AG08395 (cell line): Measurements from ENCODE around the gene NUDT14.
A peak's percentile ranks its signal among the peaks of the same experiment; 100 is the strongest.

Experiments
- DNase-seq: peaks from one replicate; pipeline ENCODE4 v3.0.0; 2012; ENCODE audit warnings: mixed read lengths, low spot score

NUDT14 gene

DNA sequence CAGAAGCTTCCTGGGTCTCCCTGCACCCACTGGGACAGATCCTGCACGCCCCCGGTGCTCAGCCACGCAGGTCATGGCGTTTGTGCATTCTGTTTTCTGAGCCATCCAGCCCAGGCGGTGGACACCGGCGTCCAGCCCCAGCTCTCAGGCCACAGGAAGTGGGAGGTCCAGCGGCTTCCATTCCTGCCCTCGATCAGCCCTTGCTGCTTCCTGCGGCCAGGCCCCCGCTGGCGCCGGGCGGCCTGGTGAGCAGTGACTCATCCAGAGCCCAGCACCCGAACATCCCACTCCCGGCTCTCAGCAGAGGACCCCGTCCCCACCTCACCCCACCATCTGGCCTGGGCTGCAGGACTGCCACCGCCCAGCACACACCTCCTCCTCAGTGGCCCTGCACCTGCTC is 18.0 kb upstream of the NUDT14 start:
- DNase-seq, result no peak

DNA sequence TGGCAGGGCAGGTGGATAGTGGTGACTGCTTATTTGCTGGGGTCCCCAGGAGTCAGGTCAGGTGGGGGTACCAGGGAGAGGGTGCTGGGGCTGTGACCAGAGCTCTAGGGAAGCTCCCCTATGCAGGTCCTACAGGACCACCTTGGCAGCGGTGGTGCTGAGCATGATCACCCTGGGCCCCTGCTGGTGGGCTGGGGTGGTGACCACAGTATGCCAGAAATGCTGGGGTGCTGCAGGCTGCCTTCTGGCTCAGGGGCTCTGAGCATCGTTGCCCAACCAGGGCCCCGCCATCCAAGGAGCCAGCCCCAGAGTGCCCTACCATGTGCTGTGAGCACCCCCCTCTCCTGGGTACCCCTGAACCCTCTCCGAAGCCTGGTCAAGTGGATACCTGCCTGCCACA is 17.5 kb upstream of the NUDT14 start:
- DNase-seq, result no peak

DNA sequence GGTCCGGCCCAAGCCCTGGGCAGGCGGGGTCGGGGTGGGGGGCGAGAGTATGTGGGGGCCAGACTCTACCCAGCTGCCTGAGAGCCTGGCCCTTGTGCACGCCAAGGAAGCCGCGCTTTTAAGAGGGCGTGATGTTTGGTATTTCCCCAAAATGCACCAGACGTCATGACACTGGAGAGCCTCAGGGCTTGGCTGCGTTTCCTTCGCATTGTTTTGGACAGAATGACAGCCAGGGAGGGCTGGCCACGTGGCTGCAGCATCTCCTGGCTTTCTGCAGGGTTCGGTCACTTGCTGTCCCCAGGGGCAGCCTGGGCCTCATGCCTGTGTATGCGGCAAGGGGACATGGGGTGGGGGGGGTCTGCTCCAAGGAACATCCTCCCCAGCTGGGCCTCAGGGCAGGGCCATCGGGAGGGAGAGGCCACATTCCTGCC is 16.1 kb upstream of the NUDT14 start:
- DNase-seq, result peak; percentile 79

DNA sequence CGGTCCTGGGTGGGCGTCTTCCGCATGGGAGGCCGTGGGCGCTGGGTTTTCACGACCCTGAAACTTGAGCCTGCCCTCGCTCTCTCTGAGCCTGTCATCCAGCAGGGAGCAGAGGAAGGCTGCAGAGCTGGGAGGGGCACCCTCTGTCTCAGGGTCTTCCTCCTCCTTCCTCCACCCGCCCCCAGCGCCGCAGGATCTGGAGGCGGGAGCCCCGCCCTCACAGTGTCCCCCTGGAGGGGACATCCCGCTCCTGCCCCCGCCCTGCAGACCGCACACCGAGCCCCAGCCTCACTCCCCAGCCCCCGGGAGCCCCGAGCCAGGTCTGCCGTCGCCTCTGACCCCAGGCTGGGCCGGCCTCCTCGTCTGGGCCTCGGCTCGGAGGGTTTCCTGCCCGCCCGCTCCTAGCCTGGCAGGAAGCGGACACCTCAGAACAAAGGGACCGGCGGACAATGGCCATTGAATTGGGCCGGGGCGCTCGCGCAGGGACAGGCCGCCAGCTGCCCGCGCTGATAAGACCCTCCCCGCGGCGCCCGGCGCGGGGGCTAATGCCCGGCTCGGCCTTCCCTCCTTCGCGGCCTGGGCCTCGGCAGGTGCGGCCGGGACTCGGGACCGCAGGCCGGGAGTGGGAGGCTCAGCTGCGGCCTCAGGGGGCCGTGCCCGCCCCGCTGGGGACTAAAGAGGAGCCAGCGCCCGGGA is 15.3 kb upstream of the NUDT14 start:
- no peak for DNase-seq

DNA sequence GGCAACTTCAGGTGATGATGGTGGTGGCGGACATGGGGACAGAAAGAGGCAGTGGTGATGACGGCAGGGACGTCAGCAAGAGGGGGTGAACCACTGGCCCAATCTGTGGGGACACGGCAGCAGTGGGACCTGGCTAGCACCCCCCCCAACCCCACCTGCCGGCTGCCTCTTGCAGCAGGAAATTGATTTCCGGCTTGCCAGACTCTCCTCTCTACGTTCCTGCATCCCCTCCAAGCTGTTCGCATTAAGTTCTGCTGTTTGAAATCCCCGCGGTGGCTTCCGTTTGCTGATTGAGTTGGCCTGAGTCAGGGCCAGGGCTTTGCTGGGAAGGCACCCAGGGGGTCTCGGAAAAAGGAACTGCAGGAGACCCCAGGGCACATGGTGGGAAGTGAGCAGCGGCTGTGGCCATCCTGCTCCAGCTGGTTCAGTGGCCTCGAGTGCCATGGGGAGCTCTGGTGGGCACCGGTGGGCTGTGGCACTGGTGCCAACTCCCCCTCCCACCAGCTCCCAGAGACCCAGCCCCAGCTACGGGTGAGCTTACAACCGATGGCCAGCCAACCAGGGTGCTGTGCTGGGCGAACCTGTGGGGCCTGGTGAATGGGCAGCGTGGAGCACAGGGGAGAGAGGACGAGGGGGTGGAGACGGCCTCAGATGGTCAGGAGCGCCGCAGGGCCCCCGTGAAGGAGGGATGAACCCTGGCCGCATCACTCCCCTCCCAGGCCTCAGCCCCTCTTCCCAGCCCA is 14.6 kb upstream of the NUDT14 start:
- DNase-seq, result no peak

DNA sequence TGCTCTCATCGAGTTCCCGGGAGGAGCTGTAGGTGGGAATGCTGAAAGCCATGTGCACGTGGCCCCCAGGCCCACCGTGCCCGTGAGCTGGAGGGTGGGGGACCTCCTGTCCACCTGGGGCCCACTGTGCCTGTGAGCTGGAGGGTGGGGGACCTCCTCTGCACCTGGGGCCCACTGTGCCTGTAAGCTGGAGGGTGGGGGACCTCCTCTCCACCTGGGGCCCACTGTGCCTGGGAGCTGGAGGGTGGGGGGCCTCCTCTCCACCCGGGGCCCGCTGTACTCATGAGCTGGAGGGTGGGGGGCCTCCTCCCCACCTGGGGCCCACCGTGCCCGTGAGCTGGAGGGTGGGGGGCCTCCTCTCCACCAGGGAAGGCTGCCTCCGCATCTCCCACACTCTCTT is 13.9 kb upstream of the NUDT14 start:
- DNase-seq, result no peak

DNA sequence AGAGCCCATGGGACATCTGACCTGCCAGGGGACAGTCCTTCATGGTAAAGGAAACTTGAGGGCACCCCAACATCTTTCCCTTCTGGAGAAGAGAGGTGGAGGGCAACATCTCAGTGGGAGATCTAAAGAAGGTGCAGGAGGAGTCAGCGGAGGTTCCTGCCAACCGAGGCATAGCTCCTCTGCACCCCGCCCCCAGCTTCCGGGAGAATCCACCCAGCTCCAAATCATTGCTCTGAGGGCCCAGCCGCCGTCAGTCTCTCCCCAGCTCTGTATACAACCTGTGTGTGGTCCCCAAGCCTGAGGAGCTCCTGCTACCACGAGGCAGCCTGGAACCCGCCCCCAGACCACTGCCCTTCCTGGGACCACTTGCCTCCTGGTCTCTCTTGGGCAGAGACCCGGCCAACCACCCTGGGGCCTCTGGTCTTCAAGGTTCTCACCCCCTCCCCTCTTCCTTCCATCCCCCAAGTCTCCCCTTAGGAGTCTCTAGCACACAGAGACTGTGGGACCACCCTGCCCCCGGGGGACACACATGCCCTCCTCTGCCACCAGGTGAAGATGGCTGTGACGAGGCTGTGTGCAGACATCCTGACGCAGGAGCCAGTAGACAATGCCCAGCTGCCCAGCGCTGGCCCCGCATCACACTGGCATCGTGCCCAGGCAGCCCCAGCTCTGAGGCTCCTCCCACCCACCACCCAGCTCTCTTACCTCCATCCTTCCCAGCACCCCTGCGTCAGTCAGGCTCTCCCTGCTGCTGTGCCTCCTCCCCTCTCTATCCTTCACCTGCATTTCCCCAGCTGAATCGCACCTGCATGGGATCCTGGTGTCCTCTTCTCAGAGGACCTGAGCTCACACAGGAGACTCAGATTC is 13.0 kb upstream of the NUDT14 start:
- no peak for DNase-seq

DNA sequence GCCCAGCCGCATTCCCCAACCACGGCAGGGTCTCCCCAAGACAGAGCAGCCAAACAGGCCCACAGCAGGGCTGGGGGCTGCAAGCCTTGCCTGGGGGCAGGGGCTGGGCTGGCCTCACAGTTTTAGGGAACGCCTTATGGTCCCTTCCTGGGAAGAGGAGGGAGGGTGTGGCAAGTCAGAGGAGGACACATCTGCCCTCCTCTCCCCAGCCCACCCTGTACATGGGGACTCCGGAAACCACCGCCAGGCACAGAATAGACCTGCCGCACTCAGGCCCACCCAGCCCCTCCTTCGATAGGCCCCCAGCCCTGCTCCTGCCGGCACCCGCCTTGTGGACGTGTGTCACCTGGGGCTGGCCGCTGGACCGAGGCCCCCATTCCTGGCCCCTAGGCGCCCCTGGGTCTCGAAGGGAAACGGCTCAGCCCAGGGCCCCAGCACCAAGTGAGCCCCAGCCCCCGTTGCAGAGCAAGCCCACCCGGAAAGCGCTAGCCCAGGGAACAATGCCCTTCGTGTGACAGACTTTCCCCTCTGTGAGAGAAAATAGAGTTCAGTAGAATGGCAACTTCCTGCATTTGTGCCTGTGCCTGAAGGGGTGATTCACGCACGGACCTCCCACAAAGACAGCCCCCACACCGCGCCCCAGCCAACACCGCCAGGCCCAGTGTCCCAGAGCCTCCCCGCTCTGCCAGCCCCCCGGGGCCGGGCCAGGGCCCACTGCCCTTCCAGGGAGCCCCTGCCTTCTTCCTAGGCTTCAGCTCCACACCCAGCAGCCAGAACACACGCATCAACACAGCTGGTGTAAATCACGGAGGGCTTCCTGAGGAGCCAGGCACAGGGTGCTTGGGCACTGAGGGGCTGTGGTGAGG is 12.0 kb upstream of the NUDT14 start:
- no peak for DNase-seq

DNA sequence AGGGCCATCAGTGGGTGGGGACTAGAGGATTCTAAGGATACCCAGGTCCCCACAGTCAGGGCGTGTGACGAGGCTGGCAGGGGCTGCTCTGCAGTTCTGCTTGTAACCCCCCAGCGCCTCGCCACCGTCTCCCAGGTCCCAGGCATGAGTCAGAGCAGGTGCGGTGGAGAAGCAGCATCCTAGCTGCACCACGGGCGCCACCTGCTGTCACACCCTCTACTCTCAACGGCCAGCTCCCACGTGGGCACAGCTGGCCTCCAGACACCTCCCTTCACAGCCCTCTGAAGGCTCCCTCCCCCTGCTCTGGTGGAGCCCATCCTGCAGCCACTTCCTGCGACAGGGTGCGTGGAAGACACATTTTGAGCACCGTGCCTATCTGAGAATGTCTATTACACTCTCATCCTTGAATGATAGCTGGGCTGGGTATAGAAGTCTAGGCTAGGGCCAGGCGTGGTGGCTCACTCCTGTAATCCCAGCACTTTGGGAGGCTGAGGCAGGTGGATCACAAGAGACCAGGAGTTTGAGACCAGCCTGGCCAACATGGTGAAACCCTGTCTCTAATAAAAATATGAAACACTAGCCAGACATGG is 6.9 kb upstream of the NUDT14 start:
- DNase-seq, result no peak

DNA sequence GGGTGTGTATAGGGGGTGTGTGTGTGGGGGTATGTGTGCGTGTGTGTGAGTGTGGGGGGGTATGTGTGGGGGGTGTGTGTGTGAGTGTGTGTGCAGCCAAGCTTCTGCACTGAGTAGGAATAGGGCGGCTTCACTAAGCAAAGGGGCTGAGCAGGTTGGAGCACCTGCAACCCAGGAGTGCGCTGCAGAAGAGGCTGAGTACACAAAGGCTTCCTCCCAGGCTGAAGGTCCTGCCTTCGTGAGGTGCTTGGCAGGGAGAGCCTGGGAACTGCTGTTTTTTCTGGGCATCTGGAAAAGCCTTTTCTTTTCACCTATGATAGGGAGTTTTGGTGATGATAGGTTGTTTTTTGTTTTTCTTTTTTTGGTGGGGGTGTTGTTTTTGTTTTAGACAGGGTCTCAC is 6.0 kb upstream of the NUDT14 start:
- no peak for DNase-seq

DNA sequence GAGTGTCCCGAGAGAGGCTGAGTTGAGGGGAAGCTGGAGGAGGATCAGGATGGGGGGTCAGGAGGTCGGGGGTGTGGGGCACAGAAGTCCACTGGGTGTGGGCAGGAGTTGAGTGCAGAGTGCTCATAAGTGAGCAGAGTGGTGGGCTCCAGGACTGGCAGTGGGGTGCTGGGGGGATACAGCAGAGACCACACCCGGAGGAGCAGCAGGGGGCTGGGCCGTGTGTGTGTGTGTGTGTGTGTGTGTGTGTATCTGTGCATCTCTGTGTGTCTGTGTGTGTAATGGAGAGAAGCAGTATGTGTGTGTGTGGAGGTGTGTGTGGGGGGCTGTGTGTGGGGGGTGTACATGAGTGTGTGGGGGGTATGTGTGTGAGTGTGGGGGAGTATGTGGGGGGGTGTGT is 4.9 kb upstream of the NUDT14 start:
- no peak for DNase-seq

DNA sequence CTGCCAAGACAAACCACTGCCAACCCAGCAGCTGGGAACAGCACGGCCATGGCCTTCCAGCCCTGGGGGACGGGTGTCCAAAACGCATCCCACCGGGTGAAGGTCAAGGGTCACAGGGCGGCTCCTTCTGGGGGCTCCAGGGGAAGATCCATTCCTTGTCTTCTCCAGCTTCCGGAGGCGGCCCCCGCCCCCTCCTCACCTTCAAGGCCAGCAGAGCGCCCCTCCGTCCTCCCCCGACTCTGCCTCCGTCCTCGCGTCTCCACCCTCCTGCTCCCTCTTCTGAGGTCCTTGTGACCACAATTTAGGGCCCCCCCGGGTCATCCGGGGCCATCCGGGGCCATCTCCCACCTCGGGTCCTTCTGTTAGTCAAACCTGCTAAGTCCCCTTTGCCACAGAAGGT is 3.9 kb upstream of the NUDT14 start:
- DNase-seq, result no peak

DNA sequence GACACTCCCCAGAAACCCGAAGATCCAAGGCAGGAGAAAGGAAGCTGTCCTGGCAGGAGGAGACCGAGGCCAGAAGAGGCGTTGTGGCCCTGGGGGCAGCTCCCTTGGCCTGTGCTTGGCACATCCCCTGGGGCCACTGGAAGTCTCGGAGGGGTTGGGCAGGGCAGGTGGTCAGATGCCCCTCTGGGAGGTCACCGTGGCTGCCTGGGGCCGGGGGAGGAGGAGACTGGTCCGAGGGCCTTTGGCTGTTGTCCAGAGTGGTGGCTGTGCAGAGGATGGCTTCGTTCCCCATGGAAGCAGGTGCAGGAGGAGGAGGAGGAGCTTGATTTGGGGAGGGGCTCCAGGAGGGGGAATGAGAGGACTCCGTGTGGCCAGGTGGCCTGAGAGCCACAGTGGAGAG is 3.3 kb upstream of the NUDT14 start:
- DNase-seq, result no peak

DNA sequence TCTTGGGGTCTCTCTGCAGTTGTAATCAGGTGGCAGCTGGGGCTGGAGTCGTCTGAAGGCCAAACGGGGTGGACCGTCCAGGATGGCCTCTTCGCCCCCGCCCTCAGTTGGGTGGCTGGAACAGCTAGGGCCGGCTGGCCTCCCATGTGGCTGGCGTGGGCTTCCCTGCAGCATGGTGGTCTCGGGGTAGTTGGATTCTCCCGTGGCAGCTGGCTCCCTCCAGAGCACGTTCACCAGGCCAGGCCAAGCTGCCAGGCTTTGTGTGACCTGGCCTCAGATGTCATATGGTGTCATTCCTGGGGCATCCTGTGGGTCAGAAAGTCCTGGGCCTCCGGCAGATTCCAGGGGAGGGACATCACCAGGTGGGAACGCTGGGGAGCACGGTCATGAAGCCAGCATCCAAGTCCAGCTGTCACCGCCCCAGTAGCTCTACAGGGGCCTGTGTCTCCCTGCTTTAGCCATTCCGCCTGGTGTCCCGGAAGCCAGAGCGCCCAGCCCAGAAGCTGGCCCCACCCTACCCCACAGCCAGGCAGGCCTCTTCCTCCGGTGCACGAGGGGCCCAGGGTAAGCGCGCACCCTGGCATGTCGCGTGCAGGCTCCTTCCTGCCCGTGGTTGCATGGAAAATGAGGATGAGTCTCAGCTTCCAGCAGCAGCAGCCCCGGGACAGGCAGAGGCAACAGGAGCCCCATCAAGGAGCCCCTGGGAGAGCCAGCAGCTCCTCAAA is 1.3 kb upstream of the NUDT14 start:
- DNase-seq, result no peak

DNA sequence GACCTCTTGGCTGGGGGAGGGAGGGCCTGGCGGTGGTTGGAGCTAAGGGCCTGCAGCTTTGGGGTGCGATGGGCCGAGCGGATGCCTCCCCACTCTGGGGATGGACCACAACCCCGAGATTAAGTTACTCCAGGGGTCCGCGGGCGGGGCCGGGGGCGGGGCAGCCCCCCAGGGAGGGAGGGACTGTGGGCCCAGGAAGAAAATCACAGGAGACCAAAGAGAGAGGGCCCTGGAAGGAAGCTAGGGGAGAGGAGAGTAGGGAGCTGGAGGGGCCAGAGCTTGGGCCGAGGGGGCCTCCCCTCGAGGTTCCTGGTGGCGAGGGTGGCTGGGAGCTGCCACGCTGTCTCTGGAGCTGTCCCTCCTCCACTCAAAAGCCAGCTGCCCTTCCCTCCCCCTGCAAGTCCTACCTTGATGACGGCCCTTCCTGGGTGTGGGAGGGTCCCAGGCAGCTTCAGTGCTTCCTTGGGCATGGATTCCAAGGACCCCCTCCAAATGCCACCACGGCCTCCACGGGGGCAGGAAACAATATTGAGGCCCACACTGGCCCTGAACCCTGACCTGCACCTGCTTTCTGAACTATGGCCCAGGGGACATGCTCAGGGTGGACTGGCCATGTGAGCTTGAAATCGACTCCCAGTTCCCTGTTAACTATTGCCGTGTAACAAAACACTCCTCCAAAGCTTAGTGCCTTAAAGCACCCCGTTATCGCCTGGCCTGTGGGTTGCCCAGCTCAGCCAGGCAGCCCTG is 610 bp upstream of the NUDT14 start:
- DNase-seq, result no peak

DNA sequence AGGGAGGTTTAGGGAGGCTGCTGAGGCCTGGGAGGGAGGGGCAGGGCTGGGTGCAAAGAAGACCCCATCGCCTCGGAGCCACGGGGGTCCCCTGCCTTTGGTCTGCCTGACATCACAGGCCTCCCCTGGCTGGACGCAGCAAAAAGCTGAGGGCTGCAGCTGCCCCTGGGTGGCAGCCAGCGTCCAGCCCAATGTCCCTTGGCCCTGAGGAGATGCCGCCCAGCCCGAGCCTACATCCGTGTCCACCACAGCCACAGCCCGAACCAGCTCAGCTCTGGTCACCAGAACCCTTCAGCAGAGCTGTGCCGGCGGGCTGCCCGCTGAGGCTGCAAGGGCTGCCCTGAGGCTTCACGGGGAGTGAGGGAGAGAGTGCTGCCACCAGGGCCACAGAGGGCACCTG is 1.9 kb downstream of the NUDT14 start:
- no peak for DNase-seq

DNA sequence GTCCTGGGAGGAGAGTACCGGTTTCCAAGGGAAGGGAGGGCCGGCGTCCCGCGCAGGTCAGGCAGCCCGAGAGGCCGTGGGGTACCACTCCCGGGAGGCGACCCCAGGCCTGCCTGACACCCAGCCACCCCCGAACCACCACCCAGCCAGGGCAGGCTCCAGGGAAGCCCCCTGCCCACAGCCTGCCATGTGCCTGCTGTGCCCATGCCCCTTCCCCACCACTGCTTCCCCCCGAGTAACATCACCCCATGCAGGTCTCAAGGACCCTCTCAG is 2.3 kb downstream of the NUDT14 start:
- no peak for DNase-seq

DNA sequence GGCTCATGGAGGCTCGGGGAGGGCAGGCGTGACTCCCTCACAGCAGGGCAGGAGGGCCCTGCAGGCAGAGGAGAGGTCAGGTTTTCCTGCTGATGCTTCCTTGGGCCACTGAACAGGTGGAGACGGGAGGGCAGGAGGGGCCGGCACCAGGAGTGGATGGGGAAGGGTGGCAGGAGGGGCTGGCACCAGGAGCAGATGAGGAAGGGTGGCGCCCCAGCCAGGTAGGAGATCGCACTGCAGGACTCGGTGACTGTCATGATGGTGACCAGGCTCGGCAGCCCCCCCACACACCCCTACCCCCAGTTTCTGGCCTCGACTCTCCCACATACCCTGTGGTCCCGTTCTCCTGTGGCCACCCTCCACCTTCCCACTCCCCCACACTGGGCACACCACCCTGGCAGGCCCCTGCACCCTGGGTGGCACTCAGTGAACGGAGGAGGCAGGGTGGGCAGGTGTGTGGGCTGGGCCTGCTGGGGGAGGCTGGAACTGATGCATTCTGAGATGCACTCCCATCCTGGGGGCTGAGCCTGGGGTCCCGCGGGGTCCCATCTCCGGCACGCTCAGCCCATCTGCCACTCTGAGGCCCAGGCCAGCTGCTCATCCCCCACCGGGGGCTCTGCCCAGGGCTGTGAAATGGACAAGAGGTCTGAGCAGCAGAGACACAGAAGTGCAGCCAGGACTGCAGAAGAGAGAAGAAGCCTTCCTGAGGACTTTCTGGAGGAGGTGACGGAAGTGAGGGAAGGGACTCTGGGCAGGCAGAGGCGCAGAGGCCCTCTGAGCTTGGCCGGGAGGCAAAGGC is 2.8 kb downstream of the NUDT14 start:
- no peak for DNase-seq

DNA sequence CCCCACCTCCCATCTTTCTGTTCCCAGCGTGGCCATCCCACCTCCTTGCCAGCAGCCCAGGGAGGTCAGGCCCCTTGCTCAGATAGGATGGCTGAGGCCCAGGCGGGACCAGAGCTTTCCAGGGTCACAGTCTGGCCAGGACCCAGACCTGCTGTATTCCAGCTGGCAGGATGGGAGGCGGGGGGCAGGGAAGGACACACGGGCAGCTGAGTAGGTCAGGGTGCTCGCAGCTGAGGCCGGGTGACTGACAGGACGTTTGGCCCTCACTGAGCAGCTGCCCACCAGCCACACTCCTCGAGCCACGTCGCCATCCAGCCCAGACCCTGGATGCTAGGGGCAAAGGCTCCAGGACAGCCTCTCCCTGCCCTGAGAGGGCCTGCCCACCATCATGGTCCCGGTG is 4.0 kb downstream of the NUDT14 start:
- no peak for DNase-seq

DNA sequence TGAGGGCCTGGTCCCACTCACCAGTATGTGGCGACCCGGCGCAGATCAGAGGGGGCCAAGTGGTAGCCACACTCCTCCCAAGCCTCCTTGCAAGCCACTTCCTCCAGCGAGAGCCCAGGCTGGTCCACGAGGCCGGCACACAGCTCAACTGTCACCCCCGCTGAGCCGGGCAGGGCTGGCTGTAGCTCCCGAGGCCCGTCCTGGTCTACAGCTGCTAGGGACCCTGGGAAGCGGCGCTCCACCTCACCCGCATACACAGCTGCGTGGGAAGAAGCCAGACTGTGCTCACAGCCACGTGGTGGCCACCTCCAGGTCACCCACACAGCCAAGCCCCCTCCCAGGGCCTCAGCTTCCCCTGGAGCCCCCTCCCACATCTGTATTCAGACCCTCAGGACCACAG is 4.6 kb downstream of the NUDT14 start:
- no peak for DNase-seq
